ENCODE measurements around the gene SH3BP5. TPM values are rescaled to one million over a fixed set of nuclear protein-coding genes. Genes with fewer than 3 reads are reported as not detected.

Gene SH3BP5
- total and polyA plus RNA-seq, 2 experiments from 2014 or later = 15.9 to 16.3 TPM

GRCh38 chr3:15216501-15216900 is 115.9 kb downstream of the SH3BP5 start:
- Histone ChIP-seq H3K27ac (no peak overlapping the region), H3K4me3 (no peak overlapping the region), H3K36me3 (replicated peaks; ENCODE audit: insufficient read depth, low read depth) (peaks cover 4% of the 10 kb centered on the region), H4K20me1 (ENCODE audit: insufficient read depth, poor library complexity, severe bottlenecking) (peaks cover 2% of the 10 kb centered on the region), H2AFZ (no peak overlapping the region), H3K4me1 (ENCODE audit: insufficient read depth) (no peaks in the 10 kb centered on the region), H3K79me2 (peaks cover 54% of the 10 kb centered on the region), H3K4me2 (no peak overlapping the region), H3K9me3 (ENCODE audit: low read depth) (no peaks in the 10 kb centered on the region), H3K27me3 (no peaks in the 10 kb centered on the region), H3K9me2 (replicated peaks; ENCODE audit: insufficient read depth) (no peaks in the 10 kb centered on the region)
- no peak for TF ChIP-seq EZH2phosphoT487 (IDR thresholded peaks at IDR 0.05; ENCODE audit: low read depth, severe bottlenecking, unreplicated experiment)
- TF ChIP-seq CTCF (IDR thresholded peaks at IDR 0.05; ENCODE audit: poor library complexity) = no peak
- no peak for TF ChIP-seq EZH2 (IDR thresholded peaks at IDR 0.05; ENCODE audit: borderline replicate concordance)
- DNase-seq (ENCODE audit: low spot score) = no peak
- 97% methylated on average over 1 of the region's 1 CpG for WGBS (ENCODE audit: low lambda C conversion rate, missing lambda C conversion rate)

- no peak overlapping the region for H3K4me2 ChIP-seq
- H3K9me3 ChIP-seq (ENCODE audit: low read depth) = no peaks in the 10 kb centered on the region
- H3K9me2 ChIP-seq (replicated peaks; ENCODE audit: insufficient read depth) = no peaks in the 10 kb centered on the region
- no peak overlapping the region for H3K27ac ChIP-seq
- H3K79me2 ChIP-seq = peaks cover 58% of the 10 kb centered on the region
- peaks cover 7% of the 10 kb centered on the region for H4K20me1 ChIP-seq (ENCODE audit: insufficient read depth, poor library complexity, severe bottlenecking)
- no peaks in the 10 kb centered on the region for H3K4me1 ChIP-seq (ENCODE audit: insufficient read depth)
- no peak overlapping the region for H3K4me3 ChIP-seq
- H3K27me3 ChIP-seq = no peaks in the 10 kb centered on the region
- peaks cover 4% of the 10 kb centered on the region for H3K36me3 ChIP-seq (replicated peaks; ENCODE audit: insufficient read depth, low read depth)
- 91% methylated on average over 2 of the region's 2 CpGs for whole genome bisulfite sequencing (ENCODE audit: low lambda C conversion rate, missing lambda C conversion rate)
- DNase-seq (ENCODE audit: low spot score) = no peak
- H2AFZ ChIP-seq = no peak overlapping the region
- TF ChIP-seq CTCF (IDR thresholded peaks at IDR 0.05; ENCODE audit: poor library complexity) = no peak
- no peak for TF ChIP-seq EZH2 (IDR thresholded peaks at IDR 0.05; ENCODE audit: borderline replicate concordance)
- TF ChIP-seq EZH2phosphoT487 (IDR thresholded peaks at IDR 0.05; ENCODE audit: low read depth, severe bottlenecking, unreplicated experiment) = no peak
Measured at GRCh38 chr3:15215996-15216395, 116.4 kb downstream of the SH3BP5 start.

- Histone ChIP-seq H3K27ac (no peak overlapping the region), H3K36me3 (replicated peaks; ENCODE audit: insufficient read depth, low read depth) (peaks cover 4% of the 10 kb centered on the region), H3K4me2 (no peak overlapping the region), H3K4me1 (ENCODE audit: insufficient read depth) (no peaks in the 10 kb centered on the region), H3K4me3 (no peak overlapping the region), H3K9me3 (ENCODE audit: low read depth) (no peaks in the 10 kb centered on the region), H4K20me1 (ENCODE audit: insufficient read depth, poor library complexity, severe bottlenecking) (peaks cover 20% of the 10 kb centered on the region), H2AFZ (no peak overlapping the region), H3K79me2 (peaks cover 71% of the 10 kb centered on the region), H3K27me3 (no peaks in the 10 kb centered on the region), H3K9me2 (replicated peaks; ENCODE audit: insufficient read depth) (no peaks in the 10 kb centered on the region)
- WGBS (ENCODE audit: low lambda C conversion rate, missing lambda C conversion rate) = 100% methylated on average over 1 of the region's 1 CpG
- no peak for DNase-seq (ENCODE audit: low spot score)
- TF ChIP-seq EZH2phosphoT487 (IDR thresholded peaks at IDR 0.05; ENCODE audit: low read depth, severe bottlenecking, unreplicated experiment) (no peak), CTCF (IDR thresholded peaks at IDR 0.05; ENCODE audit: poor library complexity) (no peak), EZH2 (IDR thresholded peaks at IDR 0.05; ENCODE audit: borderline replicate concordance) (no peak)
Measured at GRCh38 chr3:15214758-15215157, 117.6 kb downstream of the SH3BP5 start.

- no peak for DNase-seq (ENCODE audit: low spot score)
- Histone ChIP-seq H4K20me1 (ENCODE audit: insufficient read depth, poor library complexity, severe bottlenecking) (peaks cover 46% of the 10 kb centered on the region), H3K27me3 (no peaks in the 10 kb centered on the region), H3K9me2 (replicated peaks; ENCODE audit: insufficient read depth) (no peaks in the 10 kb centered on the region), H3K27ac (no peak overlapping the region), H3K9me3 (ENCODE audit: low read depth) (no peaks in the 10 kb centered on the region), H3K36me3 (replicated peaks; ENCODE audit: insufficient read depth, low read depth) (no peaks in the 10 kb centered on the region), H3K4me3 (no peak overlapping the region), H3K79me2 (peaks cover 86% of the 10 kb centered on the region), H3K4me1 (ENCODE audit: insufficient read depth) (peaks cover 8% of the 10 kb centered on the region), H3K4me2 (no peak overlapping the region), H2AFZ (no peak overlapping the region)
- TF ChIP-seq EZH2phosphoT487 (IDR thresholded peaks at IDR 0.05; ENCODE audit: low read depth, severe bottlenecking, unreplicated experiment) (no peak), CTCF (IDR thresholded peaks at IDR 0.05; ENCODE audit: poor library complexity) (no peak), EZH2 (IDR thresholded peaks at IDR 0.05; ENCODE audit: borderline replicate concordance) (no peak)
Measured at GRCh38 chr3:15211937-15212336, 120.4 kb downstream of the SH3BP5 start.

All from hepatocyte (in vitro differentiated cells).